Measurements from ENCODE around the gene NPBWR2. TPM values are rescaled to one million over a fixed set of nuclear protein-coding genes. Genes with fewer than 3 reads are reported as not detected.

NPBWR2 gene
- total RNA-seq, 1 experiment from 2014 or later, result not detected

DNA sequence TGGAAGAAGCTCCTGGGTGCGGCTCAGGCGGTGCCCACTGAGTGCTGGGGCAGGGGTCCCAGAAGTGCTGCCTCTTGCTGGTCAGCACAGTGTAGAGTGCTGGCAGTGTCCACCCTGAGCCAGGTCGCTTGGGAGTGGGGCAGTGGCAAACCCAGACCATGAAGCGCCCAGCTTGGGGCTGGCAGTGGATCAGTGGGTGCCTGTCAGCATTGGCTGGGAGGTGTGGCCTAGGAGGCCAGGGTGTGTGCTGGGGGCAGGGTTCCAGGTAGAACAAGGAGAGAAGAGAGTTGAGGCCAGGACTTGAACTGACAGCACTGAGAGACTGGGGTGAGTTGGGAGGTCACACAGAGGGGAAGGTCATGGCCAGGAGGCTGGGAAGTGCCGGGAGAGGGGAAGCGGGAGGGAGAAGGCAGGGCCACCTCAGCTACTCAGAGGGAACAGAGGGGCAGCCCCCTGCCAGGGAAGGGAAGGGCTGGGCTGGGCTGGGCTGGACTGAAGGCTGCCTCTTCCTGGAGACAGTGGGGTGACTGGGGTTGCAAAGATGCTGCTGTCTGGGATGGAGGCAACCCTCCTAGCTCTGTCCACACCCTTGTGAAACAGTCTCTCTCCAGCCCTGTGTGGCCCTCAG, 40.2 kb downstream of the NPBWR2 start (continued):
- TF ChIP-seq EMX1 (CRISPR knock-in tag; IDR thresholded peaks at IDR 0.05), result no peak
- TF ChIP-seq, protein P1, sequence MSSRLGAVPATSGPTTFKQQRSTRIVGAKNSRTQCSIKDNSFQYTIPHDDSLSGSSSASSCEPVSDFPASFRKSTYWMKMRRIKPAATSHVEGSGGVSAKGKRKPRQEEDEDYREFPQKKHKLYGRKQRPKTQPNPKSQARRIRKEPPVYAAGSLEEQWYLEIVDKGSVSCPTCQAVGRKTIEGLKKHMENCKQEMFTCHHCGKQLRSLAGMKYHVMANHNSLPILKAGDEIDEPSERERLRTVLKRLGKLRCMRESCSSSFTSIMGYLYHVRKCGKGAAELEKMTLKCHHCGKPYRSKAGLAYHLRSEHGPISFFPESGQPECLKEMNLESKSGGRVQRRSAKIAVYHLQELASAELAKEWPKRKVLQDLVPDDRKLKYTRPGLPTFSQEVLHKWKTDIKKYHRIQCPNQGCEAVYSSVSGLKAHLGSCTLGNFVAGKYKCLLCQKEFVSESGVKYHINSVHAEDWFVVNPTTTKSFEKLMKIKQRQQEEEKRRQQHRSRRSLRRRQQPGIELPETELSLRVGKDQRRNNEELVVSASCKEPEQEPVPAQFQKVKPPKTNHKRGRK (CRISPR knock-in tag; IDR thresholded peaks at IDR 0.05; ENCODE audit: borderline replicate concordance), result no peak
- TF ChIP-seq, protein P2, sequence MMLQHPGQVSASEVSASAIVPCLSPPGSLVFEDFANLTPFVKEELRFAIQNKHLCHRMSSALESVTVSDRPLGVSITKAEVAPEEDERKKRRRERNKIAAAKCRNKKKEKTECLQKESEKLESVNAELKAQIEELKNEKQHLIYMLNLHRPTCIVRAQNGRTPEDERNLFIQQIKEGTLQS (CRISPR knock-in tag; conservative IDR thresholded peaks at IDR 0.05), result no peak

DNA sequence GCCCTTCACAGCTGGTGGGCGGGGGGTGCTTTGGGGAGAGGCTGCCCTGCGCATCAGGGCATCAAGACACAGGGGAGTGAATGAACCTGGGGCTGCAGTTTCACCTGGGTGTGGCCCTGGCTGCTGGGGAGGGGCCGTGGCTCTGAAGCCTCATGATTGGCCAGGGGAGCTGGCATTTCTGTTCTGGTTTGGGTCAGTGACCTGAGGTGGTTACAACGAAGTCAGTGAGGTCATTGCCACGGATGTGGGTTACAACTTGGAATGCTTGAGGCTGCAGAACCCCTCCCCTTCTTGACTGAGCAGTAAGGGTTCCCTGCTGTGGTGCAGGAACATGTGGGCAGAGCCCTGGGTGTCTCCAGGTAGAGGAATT, 41.4 kb downstream of the NPBWR2 start:
- POLR2A ChIA-PET, result interaction anchor here (1.4 kb wide), 1 partner anchor 14 kb away, joined by 4 read pairs; the partner anchor contains the start of gene OPRL1
- peaks cover 32% of the 10 kb centered on the region for H3K4me1 Mint-ChIP-seq
- H3K27me3 Mint-ChIP-seq (ENCODE audit: low read depth), result peaks cover 2% of the 10 kb centered on the region; the same call in 1 of the 2 replicates
- CTCF ChIA-PET, result interaction anchor here (0.6 to 2.1 kb wide), 10 partner anchors 8 to 570 kb away, joined by 3 to 16 read pairs (median 6); partner anchors contain the start of genes LKAAEAR1, OPRL1 and RGS19
- H3K36me3 Mint-ChIP-seq, result no peaks in the 10 kb centered on the region
- H3K4me3 Mint-ChIP-seq, result no peak overlapping the region
- DNase-seq (ENCODE audit: low spot score) (peak; percentile 47), ATAC-seq (peak; percentile 14)
- H3K9me3 Mint-ChIP-seq, result no peaks in the 10 kb centered on the region
- H3K27ac Mint-ChIP-seq, result peak overlapping the region; percentile 52; the same call in 1 of the 2 replicates
- TF ChIP-seq GTF2I (CRISPR knock-in tag; conservative IDR thresholded peaks at IDR 0.05) (no peak), FOXK1 (CRISPR knock-in tag; IDR thresholded peaks at IDR 0.05) (no peak), NFYB (CRISPR knock-in tag; conservative IDR thresholded peaks at IDR 0.05; ENCODE audit: low read depth) (no peak), FOXJ3 (CRISPR knock-in tag; IDR thresholded peaks at IDR 0.05; ENCODE audit: borderline replicate concordance) (no peak)
- TF ChIP-seq, protein P3, sequence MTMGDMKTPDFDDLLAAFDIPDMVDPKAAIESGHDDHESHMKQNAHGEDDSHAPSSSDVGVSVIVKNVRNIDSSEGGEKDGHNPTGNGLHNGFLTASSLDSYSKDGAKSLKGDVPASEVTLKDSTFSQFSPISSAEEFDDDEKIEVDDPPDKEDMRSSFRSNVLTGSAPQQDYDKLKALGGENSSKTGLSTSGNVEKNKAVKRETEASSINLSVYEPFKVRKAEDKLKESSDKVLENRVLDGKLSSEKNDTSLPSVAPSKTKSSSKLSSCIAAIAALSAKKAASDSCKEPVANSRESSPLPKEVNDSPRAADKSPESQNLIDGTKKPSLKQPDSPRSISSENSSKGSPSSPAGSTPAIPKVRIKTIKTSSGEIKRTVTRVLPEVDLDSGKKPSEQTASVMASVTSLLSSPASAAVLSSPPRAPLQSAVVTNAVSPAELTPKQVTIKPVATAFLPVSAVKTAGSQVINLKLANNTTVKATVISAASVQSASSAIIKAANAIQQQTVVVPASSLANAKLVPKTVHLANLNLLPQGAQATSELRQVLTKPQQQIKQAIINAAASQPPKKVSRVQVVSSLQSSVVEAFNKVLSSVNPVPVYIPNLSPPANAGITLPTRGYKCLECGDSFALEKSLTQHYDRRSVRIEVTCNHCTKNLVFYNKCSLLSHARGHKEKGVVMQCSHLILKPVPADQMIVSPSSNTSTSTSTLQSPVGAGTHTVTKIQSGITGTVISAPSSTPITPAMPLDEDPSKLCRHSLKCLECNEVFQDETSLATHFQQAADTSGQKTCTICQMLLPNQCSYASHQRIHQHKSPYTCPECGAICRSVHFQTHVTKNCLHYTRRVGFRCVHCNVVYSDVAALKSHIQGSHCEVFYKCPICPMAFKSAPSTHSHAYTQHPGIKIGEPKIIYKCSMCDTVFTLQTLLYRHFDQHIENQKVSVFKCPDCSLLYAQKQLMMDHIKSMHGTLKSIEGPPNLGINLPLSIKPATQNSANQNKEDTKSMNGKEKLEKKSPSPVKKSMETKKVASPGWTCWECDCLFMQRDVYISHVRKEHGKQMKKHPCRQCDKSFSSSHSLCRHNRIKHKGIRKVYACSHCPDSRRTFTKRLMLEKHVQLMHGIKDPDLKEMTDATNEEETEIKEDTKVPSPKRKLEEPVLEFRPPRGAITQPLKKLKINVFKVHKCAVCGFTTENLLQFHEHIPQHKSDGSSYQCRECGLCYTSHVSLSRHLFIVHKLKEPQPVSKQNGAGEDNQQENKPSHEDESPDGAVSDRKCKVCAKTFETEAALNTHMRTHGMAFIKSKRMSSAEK (CRISPR knock-in tag; IDR thresholded peaks at IDR 0.05; ENCODE audit: borderline replicate concordance), result no peak

DNA sequence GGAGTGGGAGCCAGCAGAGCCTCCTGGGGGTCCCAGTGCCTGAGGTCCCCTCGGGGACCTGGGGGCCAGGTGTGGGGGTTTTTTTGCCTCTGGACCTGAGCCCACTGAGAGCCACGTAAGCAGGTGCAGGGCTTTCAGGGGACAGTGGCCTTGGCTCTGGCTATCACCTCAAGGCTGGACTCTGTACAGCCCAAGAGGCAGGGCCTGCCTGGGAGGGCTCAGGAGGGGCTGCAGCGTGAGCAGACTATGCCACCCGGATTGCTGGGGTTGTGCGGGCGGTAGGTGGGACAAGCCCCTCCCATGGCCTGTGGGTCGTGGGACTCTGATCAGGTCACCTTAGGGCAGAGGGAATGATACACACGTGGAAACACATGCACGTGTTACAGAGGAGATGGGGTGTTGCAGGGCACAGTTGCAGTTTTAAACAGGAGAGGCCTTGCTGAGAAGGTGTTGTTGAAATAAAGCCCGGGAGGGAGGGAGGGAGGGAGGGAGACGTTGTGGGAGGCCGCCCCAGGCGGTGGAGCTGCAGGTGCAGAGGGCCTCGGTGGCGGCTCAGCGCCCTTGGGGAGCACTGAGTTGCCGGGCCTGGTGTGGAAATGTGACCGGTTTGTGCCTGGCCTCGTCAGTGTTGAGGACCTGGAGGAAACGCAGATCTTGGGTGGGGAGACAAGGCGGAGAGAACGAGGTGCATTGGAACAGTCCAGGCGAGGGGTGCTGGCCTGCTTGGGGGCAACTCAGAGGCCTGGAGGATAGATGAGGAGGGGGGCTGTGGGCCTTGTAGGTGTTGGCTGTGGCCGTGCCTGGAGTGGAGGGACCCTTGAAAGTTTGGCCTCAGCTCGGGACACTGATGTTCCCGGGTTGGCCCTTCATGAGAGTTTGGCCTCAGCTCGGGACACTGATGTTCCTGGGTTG, 42.0 kb downstream of the NPBWR2 start:
- CTCF ChIA-PET, result interaction anchor here (0.8 to 2.1 kb wide), 10 partner anchors 8 to 110 kb away, joined by 3 to 16 read pairs (median 5); partner anchors contain the start of genes LKAAEAR1, OPRL1 and RGS19
- Mint-ChIP-seq H3K27ac (peak overlapping the region; percentile 63; the same call in 1 of the 2 replicates), H3K4me3 (no peak overlapping the region), H3K36me3 (no peaks in the 10 kb centered on the region), H3K27me3 (ENCODE audit: low read depth) (peaks cover 2% of the 10 kb centered on the region; the same call in 1 of the 2 replicates), H3K9me3 (no peaks in the 10 kb centered on the region), H3K4me1 (peaks cover 32% of the 10 kb centered on the region)
- POLR2A ChIA-PET, result interaction anchor here (1.4 kb wide), 1 partner anchor 15 kb away, joined by 4 read pairs; the partner anchor contains the start of gene OPRL1
- no peak for DNase-seq (ENCODE audit: low spot score)
- ATAC-seq, result no peak
- peak; percentile 52 for TF ChIP-seq GABPB1 (CRISPR knock-in tag; IDR thresholded peaks at IDR 0.05)
- TF ChIP-seq JUN (CRISPR knock-in tag; IDR thresholded peaks at IDR 0.05), result no peak

DNA sequence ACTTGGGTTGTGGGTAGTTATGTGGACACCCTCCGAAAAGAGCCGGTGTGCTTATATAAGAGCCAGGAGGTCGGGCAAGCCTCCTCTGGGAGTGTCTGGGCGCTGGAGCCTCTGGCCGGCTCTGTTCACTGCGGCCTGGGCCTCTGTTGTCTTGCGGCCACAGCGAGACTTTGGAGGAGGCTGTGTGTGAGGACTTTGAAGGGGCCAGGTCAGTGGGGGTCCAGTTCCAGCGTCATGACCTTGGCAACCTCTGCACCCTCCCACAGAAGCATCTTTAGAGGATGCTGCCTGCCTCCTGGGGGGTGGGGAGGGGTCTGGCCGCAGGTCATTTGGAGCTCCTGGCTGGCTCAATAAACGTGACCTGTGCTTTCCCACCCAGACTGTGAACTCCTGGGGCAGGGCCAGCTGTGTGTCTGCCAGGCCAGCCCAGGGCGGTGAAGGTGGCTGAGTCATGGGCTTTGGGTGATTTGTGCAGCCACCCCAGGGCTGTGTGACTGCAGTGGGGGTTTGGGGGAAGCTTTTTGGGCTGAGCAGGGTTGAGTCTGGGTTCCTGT, 43.1 kb downstream of the NPBWR2 start:
- ChIA-PET POLR2A (interaction anchor here (0.6 kb wide), 1 partner anchor 17 kb away, joined by 3 read pairs; no protein-coding TSS in a partner anchor), CTCF (interaction anchor here (0.6 to 1.3 kb wide), 4 partner anchors 14 to 109 kb away, joined by 3 to 4 read pairs (median 4); partner anchors contain the start of gene LKAAEAR1)
- Mint-ChIP-seq H3K27ac (no peak overlapping the region), H3K9me3 (no peaks in the 10 kb centered on the region), H3K4me3 (peak overlapping the region; percentile 82), H3K4me1 (peaks cover 32% of the 10 kb centered on the region), H3K36me3 (no peaks in the 10 kb centered on the region), H3K27me3 (ENCODE audit: low read depth) (peaks cover 7% of the 10 kb centered on the region)
- TF ChIP-seq GABPB1 (CRISPR knock-in tag; IDR thresholded peaks at IDR 0.05) (0 out of 2 replicates have a peak, but pooled peaks have one; percentile 47), NR3C1 (CRISPR knock-in tag; conservative IDR thresholded peaks at IDR 0.05; ENCODE audit: low read depth) (no peak), CREB1 (CRISPR knock-in tag; IDR thresholded peaks at IDR 0.05) (no peak)
- ATAC-seq (no peak), DNase-seq (ENCODE audit: low spot score) (no peak)

Data from WTC11 (cell line).